ENCODE measurements around the gene IFITM10. TPM values are rescaled to one million over a fixed set of nuclear protein-coding genes. Genes with fewer than 3 reads are reported as not detected.

Gene IFITM10
- total RNA-seq, 3 donors from 2014 or later, result 0.46 to 2.8 (median 1.9) TPM

DNA sequence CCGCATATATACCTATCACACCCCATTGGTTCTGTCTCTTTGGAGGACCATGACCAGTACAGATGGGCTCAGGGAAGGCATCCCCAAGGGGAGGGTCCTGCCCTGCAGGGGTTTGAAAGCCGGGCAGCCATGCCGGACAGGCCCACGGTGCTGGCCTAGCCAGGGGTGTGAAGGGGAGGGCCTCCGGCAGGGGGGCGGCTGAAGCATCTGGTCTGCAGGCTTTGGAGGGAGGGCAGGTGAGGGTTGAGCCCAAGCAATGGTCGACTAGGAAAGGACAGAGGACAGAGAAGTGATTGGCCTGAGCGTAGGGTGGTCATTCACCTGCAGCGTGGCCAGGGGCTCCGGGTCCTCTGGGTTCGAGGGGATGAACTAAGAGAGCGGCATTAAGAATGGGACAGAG, 24.5 kb upstream of the IFITM10 start:
- no peaks in the 10 kb centered on the region for H3K4me1 ChIP-seq (ENCODE audit: low read depth)
- intact Hi-C loops (cut with DNase I, micrococcal nuclease), result no loop called here
- H3K4me3 ChIP-seq, result no peak overlapping the region
- DNase-seq (no peak), ATAC-seq (no peak)
- H3K36me3 ChIP-seq (ENCODE audit: low read depth), result no peaks in the 10 kb centered on the region
- no peaks in the 10 kb centered on the region for H3K9me3 ChIP-seq
- TF ChIP-seq, protein P1, sequence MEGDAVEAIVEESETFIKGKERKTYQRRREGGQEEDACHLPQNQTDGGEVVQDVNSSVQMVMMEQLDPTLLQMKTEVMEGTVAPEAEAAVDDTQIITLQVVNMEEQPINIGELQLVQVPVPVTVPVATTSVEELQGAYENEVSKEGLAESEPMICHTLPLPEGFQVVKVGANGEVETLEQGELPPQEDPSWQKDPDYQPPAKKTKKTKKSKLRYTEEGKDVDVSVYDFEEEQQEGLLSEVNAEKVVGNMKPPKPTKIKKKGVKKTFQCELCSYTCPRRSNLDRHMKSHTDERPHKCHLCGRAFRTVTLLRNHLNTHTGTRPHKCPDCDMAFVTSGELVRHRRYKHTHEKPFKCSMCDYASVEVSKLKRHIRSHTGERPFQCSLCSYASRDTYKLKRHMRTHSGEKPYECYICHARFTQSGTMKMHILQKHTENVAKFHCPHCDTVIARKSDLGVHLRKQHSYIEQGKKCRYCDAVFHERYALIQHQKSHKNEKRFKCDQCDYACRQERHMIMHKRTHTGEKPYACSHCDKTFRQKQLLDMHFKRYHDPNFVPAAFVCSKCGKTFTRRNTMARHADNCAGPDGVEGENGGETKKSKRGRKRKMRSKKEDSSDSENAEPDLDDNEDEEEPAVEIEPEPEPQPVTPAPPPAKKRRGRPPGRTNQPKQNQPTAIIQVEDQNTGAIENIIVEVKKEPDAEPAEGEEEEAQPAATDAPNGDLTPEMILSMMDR (IDR thresholded peaks at IDR 0.05), result no peak

DNA sequence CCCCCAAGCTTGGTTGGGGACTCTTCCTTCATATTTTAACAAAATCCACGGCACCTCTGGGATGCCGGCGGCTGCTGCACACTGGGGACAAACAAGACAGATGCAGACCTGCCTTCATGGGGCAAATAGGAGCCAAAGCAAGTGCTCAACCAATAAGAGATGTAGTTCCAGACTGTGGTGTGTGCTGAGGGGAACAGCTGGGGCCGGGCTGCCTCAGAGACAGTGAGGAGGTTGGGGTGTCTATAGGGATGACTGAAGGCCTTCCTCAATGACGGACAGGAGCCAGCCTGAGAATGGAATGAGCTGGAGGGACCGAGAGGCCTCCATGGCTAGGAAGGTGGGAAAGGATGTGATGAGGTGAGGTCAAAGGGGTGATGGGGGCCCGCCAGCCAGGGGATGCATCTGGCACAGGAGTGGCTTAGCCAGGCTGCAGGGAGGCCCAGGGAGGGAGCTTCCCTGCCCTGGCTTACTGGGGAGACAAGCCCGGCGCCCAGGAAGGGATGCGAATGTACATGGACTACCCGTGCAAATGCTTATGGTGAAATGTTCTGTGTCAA, 23.7 kb upstream of the IFITM10 start:
- H3K4me1 ChIP-seq (ENCODE audit: low read depth), result peaks cover 1% of the 10 kb centered on the region
- no peaks in the 10 kb centered on the region for H3K9me3 ChIP-seq
- DNase-seq (peak in 1 of 3 donors; percentile 16), ATAC-seq (no peak)
- TF ChIP-seq, protein P1 (IDR thresholded peaks at IDR 0.05), result no peak
- no peak overlapping the region for H3K4me3 ChIP-seq
- H3K36me3 ChIP-seq (ENCODE audit: low read depth), result no peaks in the 10 kb centered on the region
- intact Hi-C loops (cut with DNase I, micrococcal nuclease), result no loop called here

DNA sequence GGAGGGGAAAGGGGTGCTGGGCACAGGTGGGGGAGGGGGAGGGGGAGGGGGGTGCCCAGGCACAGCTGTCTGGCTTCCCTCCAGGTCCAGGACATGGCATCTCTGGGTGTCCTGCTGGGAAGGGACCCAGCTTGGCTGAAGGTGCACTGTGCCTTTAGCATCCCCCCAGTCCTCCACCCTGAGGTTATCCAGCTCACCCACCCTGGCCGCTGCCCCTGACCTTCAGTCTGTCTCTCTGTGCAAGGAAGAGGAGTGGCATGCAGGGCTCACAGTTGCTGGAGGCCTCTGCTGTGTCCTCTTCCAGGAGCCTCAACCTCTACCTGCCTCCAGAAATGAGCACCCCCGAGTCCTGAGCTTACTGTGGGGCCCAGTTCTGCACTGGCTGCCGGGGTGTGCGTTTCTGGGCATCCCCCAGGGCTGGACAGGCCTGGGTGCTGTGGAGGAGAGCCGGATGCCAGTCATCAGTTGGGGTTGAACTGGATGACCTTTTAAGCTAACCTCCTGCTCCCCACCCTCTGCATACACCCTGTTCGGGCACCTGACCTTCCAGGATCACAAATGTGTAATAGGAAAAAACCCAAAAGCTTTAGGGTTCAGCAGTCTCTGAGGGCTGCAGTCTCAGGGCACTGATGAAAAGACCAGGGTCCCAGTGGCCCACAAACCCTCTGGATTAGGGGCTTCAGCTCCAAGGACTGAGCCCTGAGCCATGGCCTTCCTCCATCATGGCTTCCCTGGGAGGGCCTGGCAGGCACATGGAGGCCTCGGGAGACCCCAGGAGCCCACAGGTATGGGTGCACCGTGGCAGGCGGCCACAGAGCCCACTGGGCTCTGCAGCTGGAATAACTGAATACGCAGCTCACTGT, 23.0 kb upstream of the IFITM10 start:
- DNase-seq (peak in 2 of 3 donors; percentile 18 to 48), ATAC-seq (no peak)
- Histone ChIP-seq H3K4me3 (no peak overlapping the region), H3K4me1 (ENCODE audit: low read depth) (peaks cover 8% of the 10 kb centered on the region), H3K9me3 (no peaks in the 10 kb centered on the region), H3K36me3 (ENCODE audit: low read depth) (no peaks in the 10 kb centered on the region)
- TF ChIP-seq, protein P1 (IDR thresholded peaks at IDR 0.05), result no peak
- intact Hi-C loops (cut with DNase I, micrococcal nuclease), result no loop called here

DNA sequence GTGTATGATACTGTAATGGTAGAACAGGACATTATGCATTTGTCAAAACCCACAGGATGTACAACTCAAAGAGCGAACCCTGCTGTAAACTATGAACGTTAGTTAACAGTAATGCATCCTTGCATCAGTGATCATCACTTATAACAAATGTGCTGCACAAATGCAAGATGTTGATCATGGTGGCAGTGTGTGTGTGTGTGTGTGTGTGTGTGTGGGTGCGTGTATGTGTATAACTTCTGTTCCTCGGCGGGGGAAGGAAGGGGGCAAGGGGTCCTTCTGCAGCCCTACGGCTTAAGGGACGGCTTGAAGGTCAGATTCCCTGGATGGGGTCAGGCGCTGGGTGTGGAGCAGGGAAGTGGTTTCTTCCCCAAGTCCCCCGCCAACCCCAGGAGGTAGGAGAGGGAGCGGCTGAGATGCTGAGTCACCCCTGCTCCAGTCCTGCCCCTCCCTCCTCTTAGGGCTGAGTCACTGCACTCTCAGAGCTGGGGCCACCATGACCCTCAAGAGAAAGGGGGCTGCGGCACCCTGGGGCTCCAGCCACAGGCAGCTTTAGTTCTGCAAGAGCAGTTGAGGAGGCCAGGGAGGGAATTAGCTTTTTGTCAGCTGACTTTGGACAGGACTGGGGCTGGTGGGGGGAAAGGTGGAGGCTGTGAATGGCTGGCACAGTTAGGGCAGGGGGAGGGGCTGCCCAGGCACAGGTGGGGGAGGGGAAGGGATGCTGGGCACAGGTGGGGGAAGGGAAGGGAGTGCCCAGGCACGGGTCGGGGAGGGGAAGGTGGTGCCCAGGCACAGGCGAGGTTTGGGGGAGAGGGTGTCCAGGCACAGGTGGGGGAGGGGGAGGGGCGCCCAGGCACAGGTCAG, 22.1 kb upstream of the IFITM10 start:
- TF ChIP-seq, protein P1 (IDR thresholded peaks at IDR 0.05), result no peak
- no peaks in the 10 kb centered on the region for H3K36me3 ChIP-seq (ENCODE audit: low read depth)
- H3K4me1 ChIP-seq (ENCODE audit: low read depth), result peaks cover 8% of the 10 kb centered on the region
- ATAC-seq (peak; percentile 89), DNase-seq (peak; percentile 57 to 84 (median 57))
- H3K4me3 ChIP-seq, result no peak overlapping the region
- no peaks in the 10 kb centered on the region for H3K9me3 ChIP-seq
- intact Hi-C loops (cut with DNase I, micrococcal nuclease), result no loop called here

DNA sequence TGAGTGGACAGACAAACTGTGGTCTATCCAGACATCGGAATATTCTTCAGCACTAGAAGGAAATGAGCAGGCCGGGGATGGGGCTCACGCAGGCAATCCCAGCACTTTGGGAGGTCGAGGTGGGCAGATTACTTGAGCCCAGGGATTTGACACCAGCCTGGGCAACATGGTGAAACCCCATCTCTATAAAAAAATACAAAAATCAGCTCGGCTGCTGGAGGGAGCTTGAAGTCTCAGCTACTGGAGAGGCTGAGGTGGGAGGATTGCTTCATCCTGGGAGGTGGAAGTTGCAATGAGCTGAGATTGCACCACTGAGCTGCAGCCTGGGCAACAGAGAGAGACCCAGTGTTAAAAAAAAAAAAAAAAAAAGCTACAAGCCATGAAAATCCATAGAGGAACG, 21.3 kb upstream of the IFITM10 start:
- ATAC-seq (no peak), DNase-seq (peak in 1 of 3 donors; percentile 22)
- no peaks in the 10 kb centered on the region for H3K36me3 ChIP-seq (ENCODE audit: low read depth)
- H3K4me3 ChIP-seq, result no peak overlapping the region
- H3K4me1 ChIP-seq (ENCODE audit: low read depth), result peaks cover 8% of the 10 kb centered on the region
- TF ChIP-seq, protein P1 (IDR thresholded peaks at IDR 0.05), result no peak
- intact Hi-C loops (cut with DNase I, micrococcal nuclease), result no loop called here
- H3K9me3 ChIP-seq, result no peaks in the 10 kb centered on the region
